Prostate gland (tissue), 2 donors: ENCODE results near the gene ZNF274.
"Not testable (repeated sequence)": the region's sequence is repeated elsewhere in the genome, so short reads cannot be mapped to it uniquely, and the experiment has no call there.

ENCODE experiments used
- POLR2A ChIP-seq: fragments of 450-650 bp; IDR thresholded peaks from one replicate; pipeline ENCODE4 v1.6.1; 2016; ENCODE audit warnings: antibody characterized with exemption, mild to moderate bottlenecking
- POLR2AphosphoS5 ChIP-seq: sonication (generic); formaldehyde crosslinking; IDR thresholded peaks from one replicate; pipeline ENCODE4 v1.6.1; 2017; ENCODE audit warnings: antibody characterized with exemption
- TF ChIP-seq, protein P1 (sequence below), 4 experiments: fragments of 200-600 bp in 2 of 4; fragments of 450-650 bp in 2 of 4; sonication (generic) in 2 of 4; IDR thresholded peaks; 1 replicate in 3 of 4; 2 replicates in 1 of 4; pipeline ENCODE4 v1.5.1; 2016 to 2019; ENCODE audit warnings: antibody characterized with exemption in 4 of 4, mild to moderate bottlenecking in 2 of 4, moderate library complexity in 2 of 4

DNA sequence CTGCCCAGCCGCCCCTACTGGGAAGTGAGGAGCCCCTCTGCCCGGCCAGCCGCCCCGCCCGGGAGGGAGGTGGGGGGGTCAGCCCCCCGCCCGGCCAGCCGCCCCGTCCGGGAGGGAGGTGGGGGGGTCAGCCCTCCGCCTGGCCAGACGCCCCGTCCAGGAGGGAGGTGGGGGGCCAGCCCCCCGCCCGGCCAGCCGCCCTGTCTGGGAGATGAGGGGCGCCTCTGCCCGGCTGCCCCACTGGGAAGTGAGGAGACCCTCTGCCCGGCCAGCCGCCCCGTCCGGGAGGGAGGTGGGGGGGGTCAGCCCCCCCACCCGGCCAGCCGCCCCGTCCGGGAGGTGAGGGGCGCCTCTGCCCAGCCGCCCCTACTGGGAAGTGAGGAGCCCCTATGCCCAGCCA lies 35.4 kb upstream of the ZNF274 start:
- TF ChIP-seq, protein P1, sequence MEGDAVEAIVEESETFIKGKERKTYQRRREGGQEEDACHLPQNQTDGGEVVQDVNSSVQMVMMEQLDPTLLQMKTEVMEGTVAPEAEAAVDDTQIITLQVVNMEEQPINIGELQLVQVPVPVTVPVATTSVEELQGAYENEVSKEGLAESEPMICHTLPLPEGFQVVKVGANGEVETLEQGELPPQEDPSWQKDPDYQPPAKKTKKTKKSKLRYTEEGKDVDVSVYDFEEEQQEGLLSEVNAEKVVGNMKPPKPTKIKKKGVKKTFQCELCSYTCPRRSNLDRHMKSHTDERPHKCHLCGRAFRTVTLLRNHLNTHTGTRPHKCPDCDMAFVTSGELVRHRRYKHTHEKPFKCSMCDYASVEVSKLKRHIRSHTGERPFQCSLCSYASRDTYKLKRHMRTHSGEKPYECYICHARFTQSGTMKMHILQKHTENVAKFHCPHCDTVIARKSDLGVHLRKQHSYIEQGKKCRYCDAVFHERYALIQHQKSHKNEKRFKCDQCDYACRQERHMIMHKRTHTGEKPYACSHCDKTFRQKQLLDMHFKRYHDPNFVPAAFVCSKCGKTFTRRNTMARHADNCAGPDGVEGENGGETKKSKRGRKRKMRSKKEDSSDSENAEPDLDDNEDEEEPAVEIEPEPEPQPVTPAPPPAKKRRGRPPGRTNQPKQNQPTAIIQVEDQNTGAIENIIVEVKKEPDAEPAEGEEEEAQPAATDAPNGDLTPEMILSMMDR (IDR thresholded peaks at IDR 0.05), result not testable (repeated sequence)
- TF ChIP-seq POLR2A, POLR2AphosphoS5: not testable (repeated sequence)
